Naive thymus-derived CD4-positive, alpha-beta T cell (primary cell): ENCODE data around the gene PEX10. TPM values are rescaled to one million over a fixed set of nuclear protein-coding genes. Genes with fewer than 3 reads are reported as not detected.

Experiments
- ATAC-seq: fragments of 150-1000 bp; cut with Tn5 transposase; 2 replicates; pipeline ENCODE4 v1.10.0; 2021; ENCODE audit warnings: mild to moderate bottlenecking, moderate library complexity
- CTCF ChIA-PET: fragments of 350-600 bp; sonication (Branson Sonifier 250); formaldehyde crosslinking; loops from one replicate; lab custom pipeline; 2021; ENCODE audit warnings: antibody characterized with exemption; lab: Charles Lee
- POLR2A ChIA-PET: fragments of 350-600 bp; sonication (Branson Sonifier 250); formaldehyde crosslinking; loops from one replicate; lab custom pipeline; 2021; ENCODE audit warnings: antibody characterized with exemption, inconsistent platforms; lab: Charles Lee
- DNase-seq, 9 donors: peaks; one replicate each; pipeline versions ENCODE4 v3.0.0 to v3.0.0-alpha.2; 2020 to 2022; ENCODE audit warnings: mixed read lengths in 1 of 9
- H3K27ac ChIP-seq: one replicate; pipeline ENCODE4 v1.7.0; 2013; ENCODE audit warnings: mild to moderate bottlenecking, low read depth, low read length, moderate library complexity
- H3K27me3 ChIP-seq, 2 donors: one replicate each; pipeline ENCODE4 v1.7.0; 2013; ENCODE audit warnings: low read length in 2 of 2, mild to moderate bottlenecking in 2 of 2, moderate library complexity in 2 of 2; ENCODE audit not compliant: control insufficient read depth in 2 of 2, insufficient read depth in 2 of 2
- H3K36me3 ChIP-seq, 3 experiments: 1 replicate in 2 of 3; 2 replicates in 1 of 3; pipeline ENCODE4 v1.7.0; 2013; ENCODE audit warnings: low read length in 3 of 3, mild to moderate bottlenecking in 3 of 3, moderate library complexity in 1 of 3; ENCODE audit not compliant: insufficient read depth in 3 of 3, control insufficient read depth in 2 of 3
- H3K4me1 ChIP-seq, 2 donors: one replicate each; pipeline ENCODE4 v1.7.0; 2013; ENCODE audit warnings: low read length in 2 of 2, mild to moderate bottlenecking in 2 of 2, moderate library complexity in 1 of 2; ENCODE audit not compliant: control insufficient read depth in 2 of 2, insufficient read depth in 2 of 2
- H3K4me3 ChIP-seq: 2 replicates; pipeline ENCODE4 v1.7.0; 2013; ENCODE audit warnings: mild to moderate bottlenecking, low read length
- H3K9me3 ChIP-seq, 3 experiments: 1 replicate in 2 of 3; 2 replicates in 1 of 3; pipeline ENCODE4 v1.7.0; 2013; ENCODE audit warnings: low read length in 3 of 3; ENCODE audit not compliant: control insufficient read depth in 2 of 3
- H3K27ac Mint-ChIP-seq, 9 donors: one replicate each; pipeline ENCODE4 v1.8.0; 2020 to 2022; ENCODE audit warnings: mixed read lengths in 9 of 9, mild to moderate bottlenecking in 8 of 9, moderate library complexity in 5 of 9, inconsistent platforms in 2 of 9
- H3K27me3 Mint-ChIP-seq, 5 donors: one replicate each; pipeline ENCODE4 v1.8.0; 2021 to 2022; ENCODE audit warnings: mixed read lengths in 5 of 5, mild to moderate bottlenecking in 1 of 5
- H3K36me3 Mint-ChIP-seq, 5 donors: one replicate each; pipeline ENCODE4 v1.8.0; 2020 to 2022; ENCODE audit warnings: mixed read lengths in 5 of 5, mild to moderate bottlenecking in 3 of 5, inconsistent platforms in 1 of 5
- H3K4me1 Mint-ChIP-seq, 7 donors: one replicate each; pipeline ENCODE4 v1.8.0; 2020 to 2022; ENCODE audit warnings: mixed read lengths in 7 of 7, mild to moderate bottlenecking in 3 of 7, inconsistent platforms in 1 of 7
- H3K4me3 Mint-ChIP-seq, 10 donors: one replicate each; pipeline ENCODE4 v1.8.0; 2020 to 2022; ENCODE audit warnings: mild to moderate bottlenecking in 10 of 10, mixed read lengths in 10 of 10, moderate library complexity in 6 of 10, inconsistent platforms in 2 of 10
- H3K9me3 Mint-ChIP-seq, 11 donors: one replicate each; pipeline ENCODE4 v1.8.0; 2020 to 2022; ENCODE audit warnings: mixed read lengths in 11 of 11, mild to moderate bottlenecking in 4 of 11, inconsistent platforms in 1 of 11, moderate library complexity in 1 of 11
- intact Hi-C, 2 donors: fragments of 100-400 bp; cut with micrococcal nuclease; formaldehyde crosslinking; loops; one replicate each; pipeline ENCODE4 v1.15.1; 2023
- polyA plus RNA-seq, 2 donors: library from polyadenylated mRNA; unstranded; fragments of 300-500 nt; fragmentation: Illumina TruSeq; gene quantifications; one replicate each; pipeline ENCODE4 v1.2.3, GENCODE V29; 2021
- total RNA-seq, 6 experiments: library from RNA in 5 of 6; stranded (reverse) in 5 of 6; gene quantifications; 1 replicate in 5 of 6; 2 replicates in 1 of 6; pipeline ENCODE4 v1.2.3 and lab custom pipeline; 2021 to 2026

Gene PEX10
- total and polyA plus RNA-seq, 7 experiments from 2014 or later, result 8.7 to 14.9 (median 11.4) TPM

- H3K36me3 Mint-ChIP-seq, result peaks cover 0 to 3% (median 0%) of the 10 kb centered on the region in 5 donors
- CTCF ChIA-PET, result no interaction called here
Observed at GRCh38 chr1:2433936-2434655, 21.7 kb upstream of the PEX10 start.

DNA sequence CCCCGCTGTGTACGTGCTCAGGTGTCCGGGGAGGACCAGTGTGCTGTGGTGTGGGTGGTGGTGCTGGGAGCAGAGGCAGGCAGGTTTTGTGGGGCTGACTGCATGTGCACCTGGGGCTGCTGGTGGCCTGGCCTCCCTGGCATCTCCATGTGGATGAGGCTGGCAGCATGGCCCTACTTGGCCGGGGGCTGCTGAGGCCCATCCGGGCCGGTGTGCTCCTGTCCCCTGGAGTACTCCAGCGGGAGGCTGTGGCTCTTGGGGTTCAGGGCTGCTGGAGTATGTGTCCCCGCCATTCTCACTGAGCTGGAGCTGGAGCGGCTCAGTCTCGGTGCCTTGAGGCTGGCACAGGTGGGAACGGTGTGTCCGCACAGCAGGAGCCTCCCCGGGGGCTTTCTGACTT lies 20.8 kb upstream of the PEX10 start:
- POLR2A ChIA-PET, result no interaction called here

More at GRCh38 chr1:2433936-2434655, 21.7 kb upstream of the PEX10 start:
- Mint-ChIP-seq H3K4me3 (no peak overlapping the region), H3K27me3 (no peaks in the 10 kb centered on the region), H3K27ac (no peak overlapping the region), H3K4me1 (peaks cover 0 to 4% (median 0%) of the 10 kb centered on the region in 7 donors), H3K9me3 (peaks cover 0 to 6% (median 0%) of the 10 kb centered on the region in 11 donors)
- Histone ChIP-seq H3K36me3 (no peaks in the 10 kb centered on the region), H3K27ac (no peak overlapping the region), H3K4me1 (no peaks in the 10 kb centered on the region), H3K27me3 (no peaks in the 10 kb centered on the region), H3K9me3 (peaks cover 0 to 6% (median 0%) of the 10 kb centered on the region in 3 experiments), H3K4me3 (no peak overlapping the region)
- POLR2A ChIA-PET, result no interaction called here
- intact Hi-C loops, result no loop called here
- DNase-seq (no peak), ATAC-seq (no peak)

GRCh38 chr1:2432441-2432844 lies 20.1 kb upstream of the PEX10 start:
- ChIA-PET POLR2A (no interaction called here), CTCF (interaction anchor here (0.6 kb wide), 1 partner anchor 243 kb away, joined by 5 read pairs; no protein-coding TSS in a partner anchor)
- H3K9me3 ChIP-seq, result peaks cover 0 to 6% (median 0%) of the 10 kb centered on the region in 3 experiments
- Mint-ChIP-seq H3K4me1 (peaks cover 0 to 3% (median 0%) of the 10 kb centered on the region in 7 donors), H3K27me3 (no peaks in the 10 kb centered on the region), H3K9me3 (peaks cover 0 to 6% (median 0%) of the 10 kb centered on the region in 11 donors), H3K36me3 (peaks cover 0 to 3% (median 0%) of the 10 kb centered on the region in 5 donors), H3K27ac (no peak overlapping the region), H3K4me3 (no peak overlapping the region)
- no peaks in the 10 kb centered on the region for H3K27me3 ChIP-seq
- DNase-seq (no peak), ATAC-seq (no peak)
- H3K36me3 ChIP-seq, result no peaks in the 10 kb centered on the region
- no peak overlapping the region for H3K27ac ChIP-seq
- no peak overlapping the region for H3K4me3 ChIP-seq
- intact Hi-C loops, result no loop called here
- no peaks in the 10 kb centered on the region for H3K4me1 ChIP-seq

More for the DNA sequence above, 20.8 kb upstream of the PEX10 start:
- no peaks in the 10 kb centered on the region for H3K36me3 ChIP-seq
- Mint-ChIP-seq H3K27me3 (no peaks in the 10 kb centered on the region), H3K4me3 (no peak overlapping the region), H3K36me3 (peaks cover 0 to 3% (median 0%) of the 10 kb centered on the region in 5 donors), H3K9me3 (peaks cover 0 to 6% (median 0%) of the 10 kb centered on the region in 11 donors), H3K4me1 (peaks cover 0 to 4% (median 0%) of the 10 kb centered on the region in 7 donors), H3K27ac (no peak overlapping the region)
- CTCF ChIA-PET, result no interaction called here
- ATAC-seq (no peak), DNase-seq (no peak)
- no peak overlapping the region for H3K4me3 ChIP-seq
- no peak overlapping the region for H3K27ac ChIP-seq
- intact Hi-C loops, result no loop called here
- no peaks in the 10 kb centered on the region for H3K27me3 ChIP-seq
- peaks cover 0 to 6% (median 0%) of the 10 kb centered on the region in 3 experiments for H3K9me3 ChIP-seq
- no peaks in the 10 kb centered on the region for H3K4me1 ChIP-seq

DNA sequence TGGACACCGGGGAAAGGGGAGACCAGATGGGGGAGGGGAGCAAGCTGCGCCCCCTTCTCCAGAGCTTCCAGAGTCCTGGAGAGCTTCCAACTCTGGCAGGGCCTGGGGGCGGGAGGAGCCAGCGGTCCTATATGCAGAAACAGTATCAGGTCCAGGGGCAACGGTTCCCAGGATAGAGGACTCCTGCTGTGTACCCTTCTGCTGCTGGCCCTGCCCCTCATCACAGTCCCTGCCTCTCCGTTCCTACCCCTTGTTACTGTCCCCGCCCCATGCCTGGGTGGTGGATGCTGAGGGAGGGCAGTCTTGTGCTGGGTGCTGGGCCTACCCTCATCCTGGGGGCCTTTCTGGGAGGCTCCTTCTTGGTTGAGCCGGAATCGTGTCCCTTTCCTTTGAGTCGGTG lies 19.2 kb upstream of the PEX10 start:
- peaks cover 0 to 6% (median 0%) of the 10 kb centered on the region in 3 experiments for H3K9me3 ChIP-seq
- Mint-ChIP-seq H3K4me1 (peaks cover 0 to 3% (median 0%) of the 10 kb centered on the region in 7 donors), H3K27ac (no peak overlapping the region), H3K27me3 (no peaks in the 10 kb centered on the region), H3K36me3 (peaks cover 0 to 3% (median 0%) of the 10 kb centered on the region in 5 donors), H3K4me3 (no peak overlapping the region), H3K9me3 (peaks cover 0 to 6% (median 0%) of the 10 kb centered on the region in 11 donors)
- intact Hi-C loops, result no loop called here
- ATAC-seq, result no peak
- DNase-seq, result no peak
- POLR2A ChIA-PET, result no interaction called here
- no peaks in the 10 kb centered on the region for H3K4me1 ChIP-seq
- no peaks in the 10 kb centered on the region for H3K27me3 ChIP-seq
- H3K27ac ChIP-seq, result no peak overlapping the region
- no peaks in the 10 kb centered on the region for H3K36me3 ChIP-seq
- no peak overlapping the region for H3K4me3 ChIP-seq
- CTCF ChIA-PET, result no interaction called here

DNA sequence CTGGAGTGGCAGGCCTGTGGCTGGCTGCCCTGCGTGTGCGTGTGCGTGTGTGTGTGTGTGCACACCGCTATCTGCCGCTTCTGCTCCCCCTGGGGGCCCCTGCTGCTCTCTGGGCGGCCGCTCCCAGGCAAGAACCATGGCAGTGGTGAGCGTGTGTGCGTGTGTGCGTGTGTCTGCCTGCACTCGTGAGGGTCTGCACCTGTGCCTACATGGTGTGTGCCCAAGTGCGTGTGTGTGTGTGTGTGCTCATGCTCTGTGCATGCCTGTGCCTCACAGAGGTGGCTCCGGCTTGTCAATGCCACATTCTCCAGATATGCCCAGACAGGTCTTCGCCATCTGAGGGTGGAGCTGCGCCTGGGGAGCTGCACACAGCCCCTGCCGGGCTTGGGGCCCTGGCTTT lies 18.7 kb upstream of the PEX10 start:
- no peak overlapping the region for H3K27ac ChIP-seq
- intact Hi-C loops, result no loop called here
- Mint-ChIP-seq H3K4me3 (no peak overlapping the region), H3K9me3 (peaks cover 0 to 6% (median 0%) of the 10 kb centered on the region in 11 donors), H3K27me3 (no peaks in the 10 kb centered on the region), H3K36me3 (peaks cover 0 to 3% (median 0%) of the 10 kb centered on the region in 5 donors), H3K4me1 (peaks cover 0 to 3% (median 0%) of the 10 kb centered on the region in 7 donors), H3K27ac (no peak overlapping the region)
- no peaks in the 10 kb centered on the region for H3K36me3 ChIP-seq
- ATAC-seq (no peak), DNase-seq (no peak)
- H3K27me3 ChIP-seq, result no peaks in the 10 kb centered on the region
- no peak overlapping the region for H3K4me3 ChIP-seq
- POLR2A ChIA-PET, result no interaction called here
- no peaks in the 10 kb centered on the region for H3K4me1 ChIP-seq
- peaks cover 0 to 6% (median 0%) of the 10 kb centered on the region in 3 experiments for H3K9me3 ChIP-seq
- CTCF ChIA-PET, result no interaction called here

DNA sequence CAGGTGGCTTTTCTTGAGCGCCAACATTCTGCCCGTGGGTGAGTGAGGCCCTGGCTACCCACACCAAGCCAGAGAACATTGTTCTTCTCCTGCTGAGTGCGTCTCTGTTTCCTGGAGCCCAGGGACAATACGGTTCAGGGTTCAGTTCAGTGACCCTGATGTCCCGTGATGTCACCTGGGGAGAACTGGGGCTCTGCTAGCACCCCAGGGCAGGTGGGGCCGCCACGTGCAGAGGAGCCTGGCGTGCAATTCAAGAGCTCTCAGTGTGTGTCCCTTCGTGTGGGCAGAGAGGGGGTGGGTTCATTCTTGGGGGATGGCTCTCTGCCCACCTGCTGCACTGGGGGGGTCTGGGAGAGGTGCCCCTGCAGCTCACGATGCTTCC lies 18.2 kb upstream of the PEX10 start:
- intact Hi-C loops, result no loop called here
- no peak overlapping the region for H3K27ac ChIP-seq
- Mint-ChIP-seq H3K4me3 (no peak overlapping the region), H3K4me1 (peaks cover 0 to 3% (median 0%) of the 10 kb centered on the region in 7 donors), H3K36me3 (peaks cover 0 to 3% (median 0%) of the 10 kb centered on the region in 5 donors), H3K9me3 (peaks cover 0 to 6% (median 0%) of the 10 kb centered on the region in 11 donors), H3K27me3 (no peaks in the 10 kb centered on the region), H3K27ac (no peak overlapping the region)
- no peak overlapping the region for H3K4me3 ChIP-seq
- ChIA-PET POLR2A (no interaction called here), CTCF (no interaction called here)
- H3K36me3 ChIP-seq, result no peaks in the 10 kb centered on the region
- no peak for ATAC-seq
- peaks cover 0 to 6% (median 0%) of the 10 kb centered on the region in 3 experiments for H3K9me3 ChIP-seq
- DNase-seq, result no peak
- H3K4me1 ChIP-seq, result no peaks in the 10 kb centered on the region
- no peaks in the 10 kb centered on the region for H3K27me3 ChIP-seq
